CD14-positive monocyte (primary cell): Measurements from ENCODE around the gene CPNE2. TPM values are rescaled to one million over a fixed set of nuclear protein-coding genes. Genes with fewer than 3 reads are reported as not detected.

Experiments used
- DNase-seq, 3 donors: peaks; one replicate each; pipeline ENCODE4 v3.0.0-alpha.2; 2011 to 2022
- H2AFZ ChIP-seq: 2 replicates; pipeline ENCODE4 v1.6.0; 2012; ENCODE audit warnings: mild to moderate bottlenecking, low read depth, low read length, inconsistent platforms; ENCODE audit not compliant: insufficient read depth, poor library complexity, severe bottlenecking
- H3K27ac ChIP-seq, 2 donors: 1 replicate in 1 of 2; 2 replicates in 1 of 2; pipeline ENCODE4 v1.5.1; 2012 to 2013; ENCODE audit warnings: low read length in 2 of 2, control low read depth in 1 of 2, inconsistent platforms in 1 of 2, low read depth in 1 of 2, mild to moderate bottlenecking in 1 of 2
- H3K27me3 ChIP-seq, 2 donors: one replicate each; pipeline versions ENCODE4 v1.6.0 to v1.6.1; 2011 to 2013; ENCODE audit warnings: low read length in 2 of 2; ENCODE audit not compliant: control insufficient read depth in 2 of 2, insufficient read depth in 2 of 2
- H3K36me3 ChIP-seq, 2 donors: replicated peaks in 1 of 2; 1 replicate in 1 of 2; 2 replicates in 1 of 2; pipeline versions ENCODE4 v1.5.1 to v1.6.1; 2012 to 2013; ENCODE audit warnings: low read length in 2 of 2, control low read depth in 1 of 2, inconsistent platforms in 1 of 2, mild to moderate bottlenecking in 1 of 2; ENCODE audit not compliant: insufficient read depth in 2 of 2, control insufficient read depth in 1 of 2
- H3K4me1 ChIP-seq, 2 donors: 1 replicate in 1 of 2; 2 replicates in 1 of 2; pipeline versions ENCODE4 v1.5.1 to v1.6.1; 2012 to 2013; ENCODE audit warnings: low read length in 2 of 2, control low read depth in 1 of 2, inconsistent platforms in 1 of 2, mild to moderate bottlenecking in 1 of 2, moderate library complexity in 1 of 2; ENCODE audit not compliant: insufficient read depth in 2 of 2, control insufficient read depth in 1 of 2
- H3K4me2 ChIP-seq: replicated peaks from 2 replicates; pipeline ENCODE3; 2012; ENCODE audit warnings: low read length, moderate library complexity, mild to moderate bottlenecking; ENCODE audit not compliant: poor library complexity, severe bottlenecking; ENCODE audit errors: extremely low read depth
- H3K4me3 ChIP-seq, 3 experiments: fragments of 200-600 bp in 1 of 3; sonication (generic) in 1 of 3; replicated peaks in 1 of 3; 1 replicate in 2 of 3; 2 replicates in 1 of 3; pipeline ENCODE4 v1.5.1; 2011 to 2013; ENCODE audit warnings: low read length in 3 of 3, mild to moderate bottlenecking in 3 of 3, control low read depth in 2 of 3, low read depth in 2 of 3, inconsistent platforms in 1 of 3, moderate library complexity in 1 of 3
- H3K79me2 ChIP-seq: 2 replicates; pipeline ENCODE4 v1.6.0; 2012; ENCODE audit warnings: mild to moderate bottlenecking, control low read depth, inconsistent platforms, low read length, moderate library complexity; ENCODE audit not compliant: insufficient read depth
- H3K9ac ChIP-seq: 2 replicates; pipeline ENCODE4 v1.6.0; 2017; ENCODE audit warnings: low read length, mild to moderate bottlenecking; ENCODE audit not compliant: insufficient read depth, poor library complexity, severe bottlenecking
- H3K9me3 ChIP-seq, 2 donors: replicated peaks in 1 of 2; 1 replicate in 1 of 2; 2 replicates in 1 of 2; pipeline versions ENCODE4 v1.5.1 to v1.6.1; 2012 to 2013; ENCODE audit warnings: low read length in 2 of 2, control low read depth in 1 of 2; ENCODE audit not compliant: control insufficient read depth in 1 of 2, insufficient read depth in 1 of 2
- H4K20me1 ChIP-seq: 2 replicates; pipeline ENCODE4 v1.6.0; 2012; ENCODE audit warnings: mild to moderate bottlenecking, low read length, control low read depth, moderate library complexity; ENCODE audit not compliant: insufficient read depth
- H3K27ac Mint-ChIP-seq, 7 donors: one replicate each; pipeline ENCODE4 v1.8.0; 2020; ENCODE audit warnings: mild to moderate bottlenecking in 7 of 7, mixed read lengths in 7 of 7, moderate library complexity in 6 of 7, inconsistent platforms in 2 of 7
- H3K27me3 Mint-ChIP-seq, 3 donors: one replicate each; pipeline ENCODE4 v1.8.0; 2021 to 2022; ENCODE audit warnings: low read depth in 3 of 3, mild to moderate bottlenecking in 3 of 3, mixed read lengths in 3 of 3, moderate library complexity in 3 of 3, inconsistent platforms in 1 of 3
- H3K36me3 Mint-ChIP-seq, 2 donors: one replicate each; pipeline ENCODE4 v1.8.0; 2020; ENCODE audit warnings: mixed read lengths in 2 of 2, inconsistent platforms in 1 of 2, mild to moderate bottlenecking in 1 of 2
- H3K4me1 Mint-ChIP-seq: one replicate; pipeline ENCODE4 v1.8.0; 2020; ENCODE audit warnings: mild to moderate bottlenecking, mixed read lengths
- H3K4me3 Mint-ChIP-seq, 2 donors: one replicate each; pipeline ENCODE4 v1.8.0; 2020; ENCODE audit warnings: mild to moderate bottlenecking in 2 of 2, mixed read lengths in 2 of 2, moderate library complexity in 1 of 2
- H3K9me3 Mint-ChIP-seq, 7 donors: one replicate each; pipeline ENCODE4 v1.8.0; 2020 to 2022; ENCODE audit warnings: mixed read lengths in 7 of 7, mild to moderate bottlenecking in 6 of 7, moderate library complexity in 6 of 7, inconsistent platforms in 2 of 7
- CTCF ChIP-seq: fragments of 200-600 bp; IDR thresholded peaks from one replicate; pipeline ENCODE4 v1.8.0; 2022; ENCODE audit warnings: antibody characterized with exemption, mild to moderate bottlenecking
- WGBS: methylation state at CpG from one replicate; pipeline ENCODE4 v1.1.5; 2013; ENCODE audit warnings: missing lambda C conversion rate; ENCODE audit not compliant: insufficient coverage; 5-methylcytosine and 5-hydroxymethylcytosine counted together
- intact Hi-C, 2 donors: fragments of 100-400 bp; cut with micrococcal nuclease; formaldehyde crosslinking; loops; one replicate each; pipeline versions ENCODE4 v1.15.0 to v1.15.1; 2023
- polyA plus RNA-seq, 3 donors: library from polyadenylated mRNA; depleted of rRNA in 1 of 3; unstranded in 2 of 3; stranded (reverse) in 1 of 3; fragments of 300-500 nt in 2 of 3; fragments of >200 nt in 1 of 3; fragmentation: Illumina TruSeq in 2 of 3; gene quantifications; 1 replicate in 2 of 3; 2 replicates in 1 of 3; pipeline ENCODE4 v1.2.3, GENCODE V29; 2012 to 2021

The CPNE2 gene
- polyA plus RNA-seq, 3 donors: 18.3 to 68.8 (median 23.9) TPM

- H3K9ac ChIP-seq: no peak overlapping the region
These were observed 51.6 kb downstream of the CPNE2 start for GRCh38 chr16:57144027-57144426.

More at GRCh38 chr16:57144027-57144426, 51.6 kb downstream of the CPNE2 start:
- no peak for TF ChIP-seq CTCF
- Histone ChIP-seq H3K27ac (no peak overlapping the region), H4K20me1 (peaks cover 12% of the 10 kb centered on the region), H3K79me2 (no peaks in the 10 kb centered on the region), H3K4me2 (no peak overlapping the region), H3K4me3 (no peak overlapping the region), H3K4me1 (peaks cover 25 to 32% of the 10 kb centered on the region in 2 donors), H3K9me3 (no peaks in the 10 kb centered on the region), H3K27me3 (no peaks in the 10 kb centered on the region), H3K36me3 (peaks cover 8 to 61% of the 10 kb centered on the region in 2 donors), H2AFZ (no peak overlapping the region)
- H3K4me1 Mint-ChIP-seq: peaks cover 50% of the 10 kb centered on the region
- peaks cover 0 to under 1% (median 0%) of the 10 kb centered on the region in 3 donors for H3K27me3 Mint-ChIP-seq
- H3K36me3 Mint-ChIP-seq: peaks cover 29 to 60% of the 10 kb centered on the region in 2 donors
- no CpG with 5 or more reads among the region's 2 CpGs for WGBS
- H3K4me3 Mint-ChIP-seq: no peak overlapping the region
- DNase-seq: no peak
- intact Hi-C loops: no loop called here
- no peaks in the 10 kb centered on the region for H3K9me3 Mint-ChIP-seq
- no peak overlapping the region for H3K27ac Mint-ChIP-seq
